Brain microvascular endothelial cell (primary cell): ENCODE data around the gene UBA3.

Experiments
- DNase-seq: peaks from one replicate; pipeline ENCODE4 v3.0.0-alpha.2; 2020
- H3K27ac ChIP-seq: fragments of 250-450 bp; sonication (Bioruptor Pico); 2 replicates; pipeline ENCODE4 v1.5.1; 2020; ENCODE audit warnings: mild to moderate bottlenecking, moderate library complexity
- H3K27me3 ChIP-seq: fragments of 250-450 bp; sonication (Bioruptor Pico); replicated peaks from 2 replicates; pipeline ENCODE4 v1.5.1; 2020; ENCODE audit warnings: mild to moderate bottlenecking
- H3K36me3 ChIP-seq: fragments of 250-450 bp; sonication (Bioruptor Pico); replicated peaks from 2 replicates; pipeline ENCODE4 v1.5.1; 2020; ENCODE audit warnings: mild to moderate bottlenecking
- H3K4me3 ChIP-seq: 2 replicates; pipeline ENCODE4 v1.5.1; 2011; ENCODE audit warnings: low read depth, mild to moderate bottlenecking, control low read depth, low read length, moderate library complexity
- in situ Hi-C: cut with HindIII; loops from 2 replicates; pipeline ENCODE4 v1.10.0; 2017; ENCODE audit warnings: low sequenced_read_pairs, low pct_ligation_motif_present
- TF ChIP-seq, protein P1 (sequence below): IDR thresholded peaks from 2 replicates; pipeline ENCODE4 v1.5.1; 2011; ENCODE audit warnings: low read depth, mild to moderate bottlenecking, moderate library complexity, low read length, control low read depth, inconsistent platforms; ENCODE audit errors: missing control alignments

Gene UBA3

DNA sequence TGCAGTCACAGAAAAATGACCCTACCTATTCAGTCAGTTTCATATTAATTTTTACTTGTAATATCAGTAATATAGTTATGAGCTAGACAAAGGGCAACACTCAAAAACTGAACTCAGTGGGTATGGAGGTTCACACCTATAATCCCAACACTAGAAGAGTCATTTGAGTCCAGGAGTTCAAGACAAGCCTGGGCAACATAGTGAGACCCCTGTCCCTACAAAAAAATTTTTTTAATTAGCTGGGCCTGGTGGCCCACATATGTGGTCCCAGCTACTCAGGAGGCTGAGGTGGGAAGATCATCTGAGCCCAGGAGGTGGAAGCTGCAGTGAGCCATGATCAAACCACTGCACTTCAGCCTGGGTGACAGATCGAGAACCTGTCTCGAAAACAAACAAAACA, 31.2 kb downstream of the UBA3 start:
- in situ Hi-C loops, result no loop called here
- Histone ChIP-seq H3K4me3 (no peak overlapping the region), H3K27ac (no peak overlapping the region), H3K36me3 (peaks cover 13% of the 10 kb centered on the region), H3K27me3 (no peaks in the 10 kb centered on the region)
- TF ChIP-seq, protein P1, sequence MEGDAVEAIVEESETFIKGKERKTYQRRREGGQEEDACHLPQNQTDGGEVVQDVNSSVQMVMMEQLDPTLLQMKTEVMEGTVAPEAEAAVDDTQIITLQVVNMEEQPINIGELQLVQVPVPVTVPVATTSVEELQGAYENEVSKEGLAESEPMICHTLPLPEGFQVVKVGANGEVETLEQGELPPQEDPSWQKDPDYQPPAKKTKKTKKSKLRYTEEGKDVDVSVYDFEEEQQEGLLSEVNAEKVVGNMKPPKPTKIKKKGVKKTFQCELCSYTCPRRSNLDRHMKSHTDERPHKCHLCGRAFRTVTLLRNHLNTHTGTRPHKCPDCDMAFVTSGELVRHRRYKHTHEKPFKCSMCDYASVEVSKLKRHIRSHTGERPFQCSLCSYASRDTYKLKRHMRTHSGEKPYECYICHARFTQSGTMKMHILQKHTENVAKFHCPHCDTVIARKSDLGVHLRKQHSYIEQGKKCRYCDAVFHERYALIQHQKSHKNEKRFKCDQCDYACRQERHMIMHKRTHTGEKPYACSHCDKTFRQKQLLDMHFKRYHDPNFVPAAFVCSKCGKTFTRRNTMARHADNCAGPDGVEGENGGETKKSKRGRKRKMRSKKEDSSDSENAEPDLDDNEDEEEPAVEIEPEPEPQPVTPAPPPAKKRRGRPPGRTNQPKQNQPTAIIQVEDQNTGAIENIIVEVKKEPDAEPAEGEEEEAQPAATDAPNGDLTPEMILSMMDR, result no peak
- DNase-seq, result no peak

DNA sequence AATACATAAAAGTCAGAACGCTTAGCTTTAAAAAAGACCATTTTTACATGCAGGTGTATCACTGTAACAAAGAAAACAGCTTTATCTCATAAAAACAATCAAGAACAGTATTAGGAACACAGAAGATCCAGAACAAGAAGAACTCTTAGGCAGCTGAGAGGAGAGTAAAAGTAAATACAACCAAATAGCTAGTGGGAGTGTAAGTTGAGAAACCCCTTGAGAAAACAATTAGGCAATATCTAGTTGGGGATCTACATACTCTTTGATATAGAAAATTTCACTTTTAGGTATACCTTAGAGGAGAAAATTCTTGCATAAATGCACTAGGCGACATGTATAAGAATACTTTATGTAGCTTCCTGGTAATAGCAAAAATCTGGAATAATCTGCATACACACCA, 35.6 kb downstream of the UBA3 start:
- no peak for DNase-seq
- H3K36me3 ChIP-seq, result peaks cover 34% of the 10 kb centered on the region

DNA sequence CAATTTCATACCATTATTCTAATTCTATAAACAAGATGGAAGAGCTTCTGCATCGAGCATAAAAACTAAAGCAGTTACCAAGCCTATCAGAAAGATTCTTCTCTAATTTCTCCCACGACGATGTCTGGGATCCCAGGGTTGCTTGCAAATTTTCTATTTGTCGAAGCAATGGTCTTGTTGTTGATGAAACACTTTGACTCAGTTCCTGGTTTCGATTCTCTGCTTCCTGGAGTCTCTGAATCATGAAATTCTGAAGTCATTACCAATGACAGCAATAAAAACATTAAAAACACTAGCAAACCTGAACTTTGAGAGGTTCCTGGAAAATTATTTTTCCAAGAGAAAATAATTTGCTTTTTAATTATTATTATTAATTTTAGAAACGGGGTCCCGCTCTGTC, 46.7 kb downstream of the UBA3 start:
- H3K27me3 ChIP-seq, result no peaks in the 10 kb centered on the region
- DNase-seq, result peak; percentile 84
- TF ChIP-seq, protein P1, result no peak
- peak overlapping the region; percentile 77 for H3K27ac ChIP-seq
- in situ Hi-C loops, result no loop called here
- H3K36me3 ChIP-seq, result peaks cover 44% of the 10 kb centered on the region
- H3K4me3 ChIP-seq, result no peak overlapping the region

More for the DNA sequence above, 35.6 kb downstream of the UBA3 start:
- in situ Hi-C loops, result no loop called here
- Histone ChIP-seq H3K27me3 (no peaks in the 10 kb centered on the region), H3K27ac (no peak overlapping the region), H3K4me3 (no peak overlapping the region)
- TF ChIP-seq, protein P1, result no peak

GRCh38 chr3:69032737-69033136, 47.4 kb downstream of the UBA3 start:
- H3K4me3 ChIP-seq, result no peak overlapping the region
- TF ChIP-seq, protein P1, result no peak
- DNase-seq, result no peak
- H3K27ac ChIP-seq, result peak overlapping the region; percentile 77
- H3K27me3 ChIP-seq, result no peaks in the 10 kb centered on the region
- in situ Hi-C loops, result no loop called here
- peaks cover 44% of the 10 kb centered on the region for H3K36me3 ChIP-seq

GRCh38 chr3:69032142-69032541, 48.0 kb downstream of the UBA3 start:
- Histone ChIP-seq H3K4me3 (no peak overlapping the region), H3K36me3 (peaks cover 48% of the 10 kb centered on the region)
- in situ Hi-C loops, result no loop called here

DNA sequence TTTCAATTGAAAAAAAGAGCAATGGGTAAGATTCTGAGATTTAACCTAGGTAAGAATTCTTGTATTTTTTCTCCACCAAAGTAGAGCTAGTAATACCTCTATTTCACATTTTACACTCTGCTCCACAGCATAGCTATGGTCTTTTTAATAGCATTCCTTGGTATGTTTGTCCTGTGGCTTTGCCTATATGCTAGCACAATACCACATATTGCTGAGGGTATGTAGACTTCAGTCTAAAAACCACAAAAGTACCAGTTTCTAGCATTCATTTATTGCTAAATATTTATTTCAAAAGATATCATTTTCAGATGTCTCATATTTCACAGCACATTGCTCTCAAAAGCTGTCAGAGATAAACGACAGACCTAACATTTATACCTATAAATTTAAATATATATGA, 48.5 kb downstream of the UBA3 start:
- Histone ChIP-seq H3K36me3 (peaks cover 51% of the 10 kb centered on the region), H3K4me3 (no peak overlapping the region), H3K27ac (peak overlapping the region; percentile 77), H3K27me3 (no peaks in the 10 kb centered on the region)
- TF ChIP-seq, protein P1, result no peak
- DNase-seq, result no peak
- in situ Hi-C loops, result no loop called here

More at GRCh38 chr3:69032142-69032541, 48.0 kb downstream of the UBA3 start:
- Histone ChIP-seq H3K27ac (peak overlapping the region; percentile 77), H3K27me3 (no peaks in the 10 kb centered on the region)
- peak; percentile 72 for DNase-seq
- TF ChIP-seq, protein P1, result no peak
